Progenitor cell of endocrine pancreas (in vitro differentiated cells): Measurements from ENCODE around the gene NUCB1. TPM values are rescaled to one million over a fixed set of nuclear protein-coding genes. Genes with fewer than 3 reads are reported as not detected.
"Not testable (repeated sequence)": the region's sequence is repeated elsewhere in the genome, so short reads cannot be mapped to it uniquely, and the experiment has no call there.

Experiments
- DNase-seq: peaks from one replicate; pipeline ENCODE4 v3.0.0; 2021; ENCODE audit warnings: low spot score; ENCODE audit not compliant: unreplicated experiment
- H3K27ac Mint-ChIP-seq: 2 replicates; pipeline ENCODE4 v1.8.0; 2021; ENCODE audit warnings: mild to moderate bottlenecking, moderate library complexity, mixed read lengths
- H3K27me3 Mint-ChIP-seq: 2 replicates; pipeline ENCODE4 v1.8.0; 2021; ENCODE audit warnings: mixed read lengths
- H3K36me3 Mint-ChIP-seq: 2 replicates; pipeline ENCODE4 v1.8.0; 2022; ENCODE audit warnings: mixed read lengths; ENCODE audit not compliant: insufficient read depth
- H3K4me1 Mint-ChIP-seq: 2 replicates; pipeline ENCODE4 v1.8.0; 2021; ENCODE audit warnings: low read depth, mixed read lengths
- H3K4me3 Mint-ChIP-seq: 2 replicates; pipeline ENCODE4 v1.8.0; 2021; ENCODE audit warnings: low read depth, mild to moderate bottlenecking, moderate library complexity, mixed read lengths
- H3K9me3 Mint-ChIP-seq: 2 replicates; pipeline ENCODE4 v1.8.0; 2021; ENCODE audit warnings: low read depth, mixed read lengths
- total RNA-seq: library from RNA; stranded (reverse); gene quantifications from 2 replicates; pipeline ENCODE4 v1.2.1, GENCODE V29; 2021
- TF ChIP-seq, protein P1 (sequence below): fragments of 200-600 bp; sonication (generic); IDR thresholded peaks from one replicate; pipeline ENCODE4 v1.5.0; 2021; ENCODE audit warnings: antibody characterized with exemption, mild to moderate bottlenecking; ENCODE audit not compliant: unreplicated experiment

The NUCB1 gene
- total RNA-seq, 1 donor from 2014 or later: 165 TPM

DNA sequence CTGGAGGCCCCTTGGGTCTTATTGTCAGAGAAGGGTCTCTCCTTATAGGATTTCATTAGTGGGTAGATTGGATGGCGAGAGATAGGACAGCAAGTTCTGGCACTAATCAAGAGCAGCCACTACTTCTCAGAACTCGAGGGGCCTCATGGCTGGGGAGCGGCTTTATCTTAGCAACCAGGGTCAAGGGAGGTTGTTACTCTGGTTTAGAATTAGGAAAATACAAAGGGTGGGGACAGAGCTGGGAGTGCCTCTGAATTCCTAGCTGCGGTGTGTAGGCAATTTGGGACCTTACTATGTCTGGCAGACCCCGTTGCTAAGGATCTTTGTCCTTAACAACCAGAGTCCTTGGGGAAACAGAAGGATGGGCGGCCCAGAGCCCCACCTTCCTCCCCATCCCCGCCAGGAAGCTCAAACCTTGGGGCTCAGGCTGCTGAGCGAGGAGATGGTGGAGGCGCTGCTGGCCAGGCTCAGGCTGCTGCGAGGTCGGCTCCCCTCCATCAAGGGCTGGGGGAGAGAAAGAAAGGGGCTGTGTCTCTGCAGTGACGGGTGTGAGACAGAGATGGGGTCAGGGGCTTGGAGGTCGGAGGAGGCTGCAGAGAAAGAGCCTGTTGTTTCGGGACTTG lies 32.9 kb upstream of the NUCB1 start:
- no peaks in the 10 kb centered on the region for H3K9me3 Mint-ChIP-seq
- no peak overlapping the region for H3K4me3 Mint-ChIP-seq
- DNase-seq: no peak
- peaks cover 17% of the 10 kb centered on the region for H3K4me1 Mint-ChIP-seq
- H3K36me3 Mint-ChIP-seq: no peaks in the 10 kb centered on the region
- TF ChIP-seq, protein P1, sequence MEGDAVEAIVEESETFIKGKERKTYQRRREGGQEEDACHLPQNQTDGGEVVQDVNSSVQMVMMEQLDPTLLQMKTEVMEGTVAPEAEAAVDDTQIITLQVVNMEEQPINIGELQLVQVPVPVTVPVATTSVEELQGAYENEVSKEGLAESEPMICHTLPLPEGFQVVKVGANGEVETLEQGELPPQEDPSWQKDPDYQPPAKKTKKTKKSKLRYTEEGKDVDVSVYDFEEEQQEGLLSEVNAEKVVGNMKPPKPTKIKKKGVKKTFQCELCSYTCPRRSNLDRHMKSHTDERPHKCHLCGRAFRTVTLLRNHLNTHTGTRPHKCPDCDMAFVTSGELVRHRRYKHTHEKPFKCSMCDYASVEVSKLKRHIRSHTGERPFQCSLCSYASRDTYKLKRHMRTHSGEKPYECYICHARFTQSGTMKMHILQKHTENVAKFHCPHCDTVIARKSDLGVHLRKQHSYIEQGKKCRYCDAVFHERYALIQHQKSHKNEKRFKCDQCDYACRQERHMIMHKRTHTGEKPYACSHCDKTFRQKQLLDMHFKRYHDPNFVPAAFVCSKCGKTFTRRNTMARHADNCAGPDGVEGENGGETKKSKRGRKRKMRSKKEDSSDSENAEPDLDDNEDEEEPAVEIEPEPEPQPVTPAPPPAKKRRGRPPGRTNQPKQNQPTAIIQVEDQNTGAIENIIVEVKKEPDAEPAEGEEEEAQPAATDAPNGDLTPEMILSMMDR: no peak
- no peaks in the 10 kb centered on the region for H3K27me3 Mint-ChIP-seq
- H3K27ac Mint-ChIP-seq: peak overlapping the region; percentile 57

DNA sequence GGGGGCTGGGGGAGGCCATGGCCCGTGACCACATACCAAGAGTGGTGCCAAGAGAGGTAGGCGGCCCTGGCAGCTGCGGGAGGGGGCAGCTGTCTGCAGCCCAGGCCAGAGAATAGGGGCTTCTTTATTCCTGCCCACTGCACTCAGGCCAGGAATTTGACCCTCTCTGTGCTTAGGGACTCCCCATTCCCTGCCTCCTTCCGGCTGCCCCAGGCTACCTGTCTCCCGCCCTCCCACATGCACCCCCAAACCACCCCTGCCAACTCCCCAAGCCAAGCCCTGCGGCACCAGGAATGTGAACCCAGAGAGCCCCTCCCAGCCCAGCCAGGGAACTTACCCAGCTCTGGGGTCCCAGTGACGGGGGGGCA lies 32.4 kb upstream of the NUCB1 start:
- no peak overlapping the region for H3K27ac Mint-ChIP-seq
- no peak overlapping the region for H3K4me3 Mint-ChIP-seq
- no peaks in the 10 kb centered on the region for H3K27me3 Mint-ChIP-seq
- H3K9me3 Mint-ChIP-seq: no peaks in the 10 kb centered on the region
- peaks cover 2% of the 10 kb centered on the region for H3K36me3 Mint-ChIP-seq
- peaks cover 17% of the 10 kb centered on the region for H3K4me1 Mint-ChIP-seq
- TF ChIP-seq, protein P1: no peak
- DNase-seq: no peak

DNA sequence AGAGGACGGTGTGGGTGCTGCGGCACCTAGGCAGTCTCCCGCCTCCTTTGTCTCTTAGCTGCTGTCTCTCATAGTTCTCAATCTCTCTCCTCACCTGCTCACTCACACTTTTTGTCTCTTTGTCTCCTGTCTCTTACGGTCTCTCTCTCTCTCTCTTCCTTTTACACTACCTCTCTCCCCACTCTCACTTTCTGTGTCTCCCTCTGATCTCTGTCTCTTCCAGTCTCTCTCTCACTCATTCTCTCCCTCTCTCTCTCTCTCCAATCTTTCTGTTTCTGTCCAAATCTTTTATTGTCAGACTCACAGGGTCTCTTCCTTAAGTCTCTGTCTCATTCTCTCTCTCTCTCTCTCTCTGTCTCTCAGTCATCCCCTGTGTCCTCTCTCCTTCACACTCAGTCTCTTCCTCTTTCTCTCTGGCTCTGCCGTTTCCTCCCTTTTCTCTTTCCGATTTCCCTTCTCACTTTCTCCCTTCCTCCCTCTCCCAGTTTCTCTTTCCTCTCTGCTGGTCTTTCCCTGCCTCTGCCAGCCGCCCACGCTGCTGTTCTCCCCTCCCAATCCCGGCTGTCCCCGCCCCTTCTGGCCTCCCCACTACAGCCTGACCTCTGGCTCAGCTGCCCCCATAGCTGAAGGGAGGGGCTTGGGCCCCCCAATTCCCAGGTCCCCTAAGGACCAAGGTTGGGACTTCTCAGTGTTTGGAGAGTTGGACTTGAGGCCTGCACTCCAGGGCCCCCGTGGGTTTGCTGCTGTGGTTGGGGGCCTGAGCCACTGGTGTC lies 31.8 kb upstream of the NUCB1 start, which contains the start of gene PLEKHA4:
PLEKHA4 (minus strand) TSS at position 504 of the 773 bp plus-strand sequence. CDS start 997 bp downstream, outside the sequence.
- no peaks in the 10 kb centered on the region for H3K27me3 Mint-ChIP-seq
- peaks cover 21% of the 10 kb centered on the region for H3K4me1 Mint-ChIP-seq
- H3K4me3 Mint-ChIP-seq: peak within 1 kb of the TSS; percentile 47
- DNase-seq: no peak
- H3K9me3 Mint-ChIP-seq: no peaks in the 10 kb centered on the region
- TF ChIP-seq, protein P1: no peak
- H3K36me3 Mint-ChIP-seq: peaks cover 3% of the 10 kb centered on the region
- H3K27ac Mint-ChIP-seq: peak within 1 kb of the TSS; percentile 84

DNA sequence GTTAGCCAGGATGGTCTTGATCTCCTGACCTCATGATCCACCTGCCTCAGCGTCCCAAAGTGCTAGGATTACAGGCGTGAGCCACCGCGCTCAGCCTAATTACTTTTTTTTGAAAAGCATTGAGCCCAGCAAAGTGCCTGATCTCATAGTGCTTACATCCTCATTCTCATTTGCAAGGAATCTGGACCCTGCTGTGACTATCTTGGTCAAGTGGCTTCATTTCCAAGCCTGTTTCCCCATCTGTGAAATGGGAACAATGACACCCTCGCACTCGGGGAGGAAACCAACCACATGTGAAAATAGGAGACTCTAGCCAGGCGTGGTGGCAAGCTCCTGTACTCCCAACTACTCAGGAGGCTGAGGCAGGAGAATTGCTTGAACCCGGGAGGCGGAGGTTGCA lies 30.1 kb upstream of the NUCB1 start:
- TF ChIP-seq, protein P1: no peak
- H3K4me3 Mint-ChIP-seq: no peak overlapping the region
- H3K27me3 Mint-ChIP-seq: no peaks in the 10 kb centered on the region
- peaks cover 17% of the 10 kb centered on the region for H3K36me3 Mint-ChIP-seq
- no peaks in the 10 kb centered on the region for H3K9me3 Mint-ChIP-seq
- H3K27ac Mint-ChIP-seq: peak overlapping the region; percentile 33
- peaks cover 37% of the 10 kb centered on the region for H3K4me1 Mint-ChIP-seq
- DNase-seq: no peak

DNA sequence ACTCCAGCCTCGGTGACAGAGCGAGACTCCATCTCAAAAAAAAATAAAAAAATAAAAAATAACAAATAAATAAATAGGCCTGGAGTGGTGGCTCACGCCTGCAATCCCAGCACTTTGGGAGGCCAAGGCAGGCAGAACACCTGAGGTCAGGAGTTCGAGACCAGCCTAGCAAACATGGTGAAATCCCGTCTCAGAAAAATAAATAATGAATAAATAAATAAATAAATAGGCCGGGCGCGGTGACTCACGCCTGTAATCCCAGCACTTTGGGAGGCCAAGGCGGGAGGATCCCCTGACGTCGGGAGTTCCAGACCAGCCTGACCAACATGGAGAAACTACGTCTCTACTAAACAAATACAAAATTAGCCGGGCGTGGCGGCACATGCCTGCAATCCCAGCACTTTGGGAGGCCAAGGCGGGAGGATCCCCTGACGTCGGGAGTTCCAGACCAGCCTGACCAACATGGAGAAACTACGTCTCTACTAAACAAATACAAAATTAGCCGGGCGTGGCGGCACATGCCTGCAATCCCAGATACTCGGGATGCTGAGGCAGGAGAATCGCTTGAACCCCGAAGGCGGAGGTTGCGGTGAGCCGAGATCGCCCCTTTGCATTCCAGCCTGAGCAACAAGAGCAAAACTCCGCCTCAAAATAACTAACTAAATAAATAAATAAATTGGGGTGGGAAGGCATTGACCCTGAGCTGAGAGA lies 28.5 kb upstream of the NUCB1 start:
- peak overlapping the region; percentile 99 for H3K4me3 Mint-ChIP-seq
- not testable (repeated sequence) for H3K9me3 Mint-ChIP-seq, DNase-seq, H3K27me3 Mint-ChIP-seq
- H3K36me3 Mint-ChIP-seq: peaks cover 25% of the 10 kb centered on the region
- H3K27ac Mint-ChIP-seq: peak overlapping the region; percentile 100
- H3K4me1 Mint-ChIP-seq: peaks cover 48% of the 10 kb centered on the region
